Fibroblast of skin of left quadriceps (primary cell): ENCODE measurements around the gene HSCB.
"Not testable (repeated sequence)": the region's sequence is repeated elsewhere in the genome, so short reads cannot be mapped to it uniquely, and the experiment has no call there.

Source experiments
- DNase-seq, 2 experiments: peaks; one replicate each; pipeline ENCODE4 v3.0.0-alpha.2; 2013; ENCODE audit warnings: low read depth in 2 of 2

HSCB gene

GRCh38 chr22:28741785-28742561 lies at the start of gene HSCB, which contains the start of gene CHEK2:
Gene HSCB, plus strand, starts transcription at chr22:28742039. Its CDS starts 57 bp downstream, at chr22:28742096.
Gene CHEK2, minus strand, starts transcription at chr22:28741820. Its CDS starts 7,099 bp downstream, at chr22:28734721.
- DNase-seq, result peak; percentile 97 to 98

GRCh38 chr22:28693041-28693760 lies 48.6 kb upstream of the HSCB start:
- DNase-seq, result not testable (repeated sequence)

GRCh38 chr22:28702891-28703290 lies 38.9 kb upstream of the HSCB start:
- DNase-seq, result no peak

- DNase-seq, result no peak
These were observed 38.4 kb upstream of the HSCB start for GRCh38 chr22:28703436-28703835.

GRCh38 chr22:28706845-28707244 lies 35.0 kb upstream of the HSCB start:
- no peak for DNase-seq

- DNase-seq, result no peak
These were observed 31.7 kb upstream of the HSCB start for GRCh38 chr22:28710107-28710506.

GRCh38 chr22:28710576-28711191 lies 31.2 kb upstream of the HSCB start:
- peak; percentile 77 for DNase-seq

GRCh38 chr22:28711341-28711740 lies 30.5 kb upstream of the HSCB start:
- no peak for DNase-seq

- peak; percentile 94 to 96 for DNase-seq
These were observed 29.7 kb upstream of the HSCB start for GRCh38 chr22:28711820-28712777.

GRCh38 chr22:28714043-28714628 lies 27.7 kb upstream of the HSCB start:
- DNase-seq, result no peak

- no peak for DNase-seq
These were observed 26.2 kb upstream of the HSCB start for GRCh38 chr22:28715611-28716010.

- no peak for DNase-seq
These were observed 25.2 kb upstream of the HSCB start for GRCh38 chr22:28716686-28717085.

GRCh38 chr22:28718044-28718443 lies 23.8 kb upstream of the HSCB start:
- DNase-seq, result no peak

- DNase-seq, result no peak
These were observed 13.8 kb upstream of the HSCB start for GRCh38 chr22:28728002-28728401.

- no peak for DNase-seq
These were observed 13.1 kb upstream of the HSCB start for GRCh38 chr22:28728621-28729313.

GRCh38 chr22:28730179-28730578 lies 11.7 kb upstream of the HSCB start:
- no peak for DNase-seq

- DNase-seq, result no peak
These were observed 7.4 kb upstream of the HSCB start for GRCh38 chr22:28734393-28734792.

- no peak for DNase-seq
These were observed 5.3 kb upstream of the HSCB start for GRCh38 chr22:28736301-28737155.

GRCh38 chr22:28737701-28738100 lies 4.1 kb upstream of the HSCB start:
- DNase-seq, result no peak
